Measurements from ENCODE around the gene SNX27.

SNX27 gene

GRCh38 chr1:151729157-151729965, 117.5 kb downstream of the SNX27 start:
- Histone ChIP-seq H3K27ac (ENCODE audit: extremely low read depth, low read depth, low read length) (no peak overlapping the region), H3K36me3 (ENCODE audit: control insufficient read depth in 2 of 2, insufficient read depth in 1 of 2, low read length in 2 of 2) (no peaks in the 10 kb centered on the region), H3K9me3 (ENCODE audit: control insufficient read depth, insufficient read depth, low read depth, low read length) (no peaks in the 10 kb centered on the region), H3K4me1 (ENCODE audit: control insufficient read depth, insufficient read depth, low read length) (no peaks in the 10 kb centered on the region), H3K4me3 (ENCODE audit: low read depth, low read length) (no peak overlapping the region)
- CTCF ChIA-PET: interaction anchor here (0.8 to 2.9 kb wide), 2 partner anchors 135 kb away, joined by 3 to 12 read pairs; no protein-coding TSS in a partner anchor
- POLR2A ChIA-PET: interaction anchor here (1.0 kb wide), 1 partner anchor 190 kb away, joined by 3 read pairs; the partner anchor contains the start of gene TUFT1
- TF ChIP-seq SCRT2 (tag by site-specific recombination; IDR thresholded peaks at IDR 0.05) (no peak), ZNF248 (tag by site-specific recombination; IDR thresholded peaks at IDR 0.05) (no peak), ZNF660 (tag by site-specific recombination; IDR thresholded peaks at IDR 0.05) (no peak), ZNF658 (tag by site-specific recombination; IDR thresholded peaks at IDR 0.05) (no peak), ZNF560 (tag by site-specific recombination; IDR thresholded peaks at IDR 0.05; ENCODE audit: borderline replicate concordance) (no peak), ZNF629 (tag by site-specific recombination; IDR thresholded peaks at IDR 0.05) (no peak), ZNF146 (tag by site-specific recombination; IDR thresholded peaks at IDR 0.05) (no peak), HOXC10 (CRISPR knock-in tag; IDR thresholded peaks at IDR 0.05) (no peak), ZFHX2 (tag by site-specific recombination; conservative IDR thresholded peaks at IDR 0.05) (no peak)
- TF ChIP-seq, protein P1, sequence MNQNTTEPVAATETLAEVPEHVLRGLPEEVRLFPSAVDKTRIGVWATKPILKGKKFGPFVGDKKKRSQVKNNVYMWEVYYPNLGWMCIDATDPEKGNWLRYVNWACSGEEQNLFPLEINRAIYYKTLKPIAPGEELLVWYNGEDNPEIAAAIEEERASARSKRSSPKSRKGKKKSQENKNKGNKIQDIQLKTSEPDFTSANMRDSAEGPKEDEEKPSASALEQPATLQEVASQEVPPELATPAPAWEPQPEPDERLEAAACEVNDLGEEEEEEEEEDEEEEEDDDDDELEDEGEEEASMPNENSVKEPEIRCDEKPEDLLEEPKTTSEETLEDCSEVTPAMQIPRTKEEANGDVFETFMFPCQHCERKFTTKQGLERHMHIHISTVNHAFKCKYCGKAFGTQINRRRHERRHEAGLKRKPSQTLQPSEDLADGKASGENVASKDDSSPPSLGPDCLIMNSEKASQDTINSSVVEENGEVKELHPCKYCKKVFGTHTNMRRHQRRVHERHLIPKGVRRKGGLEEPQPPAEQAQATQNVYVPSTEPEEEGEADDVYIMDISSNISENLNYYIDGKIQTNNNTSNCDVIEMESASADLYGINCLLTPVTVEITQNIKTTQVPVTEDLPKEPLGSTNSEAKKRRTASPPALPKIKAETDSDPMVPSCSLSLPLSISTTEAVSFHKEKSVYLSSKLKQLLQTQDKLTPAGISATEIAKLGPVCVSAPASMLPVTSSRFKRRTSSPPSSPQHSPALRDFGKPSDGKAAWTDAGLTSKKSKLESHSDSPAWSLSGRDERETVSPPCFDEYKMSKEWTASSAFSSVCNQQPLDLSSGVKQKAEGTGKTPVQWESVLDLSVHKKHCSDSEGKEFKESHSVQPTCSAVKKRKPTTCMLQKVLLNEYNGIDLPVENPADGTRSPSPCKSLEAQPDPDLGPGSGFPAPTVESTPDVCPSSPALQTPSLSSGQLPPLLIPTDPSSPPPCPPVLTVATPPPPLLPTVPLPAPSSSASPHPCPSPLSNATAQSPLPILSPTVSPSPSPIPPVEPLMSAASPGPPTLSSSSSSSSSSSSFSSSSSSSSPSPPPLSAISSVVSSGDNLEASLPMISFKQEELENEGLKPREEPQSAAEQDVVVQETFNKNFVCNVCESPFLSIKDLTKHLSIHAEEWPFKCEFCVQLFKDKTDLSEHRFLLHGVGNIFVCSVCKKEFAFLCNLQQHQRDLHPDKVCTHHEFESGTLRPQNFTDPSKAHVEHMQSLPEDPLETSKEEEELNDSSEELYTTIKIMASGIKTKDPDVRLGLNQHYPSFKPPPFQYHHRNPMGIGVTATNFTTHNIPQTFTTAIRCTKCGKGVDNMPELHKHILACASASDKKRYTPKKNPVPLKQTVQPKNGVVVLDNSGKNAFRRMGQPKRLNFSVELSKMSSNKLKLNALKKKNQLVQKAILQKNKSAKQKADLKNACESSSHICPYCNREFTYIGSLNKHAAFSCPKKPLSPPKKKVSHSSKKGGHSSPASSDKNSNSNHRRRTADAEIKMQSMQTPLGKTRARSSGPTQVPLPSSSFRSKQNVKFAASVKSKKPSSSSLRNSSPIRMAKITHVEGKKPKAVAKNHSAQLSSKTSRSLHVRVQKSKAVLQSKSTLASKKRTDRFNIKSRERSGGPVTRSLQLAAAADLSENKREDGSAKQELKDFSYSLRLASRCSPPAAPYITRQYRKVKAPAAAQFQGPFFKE (tag by site-specific recombination; IDR thresholded peaks at IDR 0.05; ENCODE audit: borderline replicate concordance): no peak

DNA sequence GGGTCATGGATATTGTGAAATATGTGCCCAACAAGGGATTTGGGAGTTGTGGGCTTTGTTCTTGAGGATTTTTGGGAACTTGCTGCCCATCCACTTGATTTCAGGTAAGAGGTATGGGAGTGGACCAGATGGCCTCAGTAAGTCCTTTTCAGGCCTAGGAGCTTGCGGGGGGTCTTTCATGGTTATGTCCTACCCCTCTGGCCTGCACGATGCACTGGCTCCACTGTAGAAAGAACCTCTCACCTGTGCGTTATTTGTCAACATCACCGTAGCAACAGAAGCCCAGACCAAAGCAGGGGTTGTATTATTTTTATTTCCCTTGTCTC, 118.1 kb downstream of the SNX27 start:
- Histone ChIP-seq H3K27ac (ENCODE audit: extremely low read depth, low read depth, low read length) (no peak overlapping the region), H3K4me3 (ENCODE audit: low read depth, low read length) (no peak overlapping the region), H3K9me3 (ENCODE audit: control insufficient read depth, insufficient read depth, low read depth, low read length) (no peaks in the 10 kb centered on the region), H3K36me3 (ENCODE audit: control insufficient read depth in 2 of 2, insufficient read depth in 1 of 2, low read length in 2 of 2) (no peaks in the 10 kb centered on the region), H3K4me1 (ENCODE audit: control insufficient read depth, insufficient read depth, low read length) (no peaks in the 10 kb centered on the region)
- TF ChIP-seq, protein P2, sequence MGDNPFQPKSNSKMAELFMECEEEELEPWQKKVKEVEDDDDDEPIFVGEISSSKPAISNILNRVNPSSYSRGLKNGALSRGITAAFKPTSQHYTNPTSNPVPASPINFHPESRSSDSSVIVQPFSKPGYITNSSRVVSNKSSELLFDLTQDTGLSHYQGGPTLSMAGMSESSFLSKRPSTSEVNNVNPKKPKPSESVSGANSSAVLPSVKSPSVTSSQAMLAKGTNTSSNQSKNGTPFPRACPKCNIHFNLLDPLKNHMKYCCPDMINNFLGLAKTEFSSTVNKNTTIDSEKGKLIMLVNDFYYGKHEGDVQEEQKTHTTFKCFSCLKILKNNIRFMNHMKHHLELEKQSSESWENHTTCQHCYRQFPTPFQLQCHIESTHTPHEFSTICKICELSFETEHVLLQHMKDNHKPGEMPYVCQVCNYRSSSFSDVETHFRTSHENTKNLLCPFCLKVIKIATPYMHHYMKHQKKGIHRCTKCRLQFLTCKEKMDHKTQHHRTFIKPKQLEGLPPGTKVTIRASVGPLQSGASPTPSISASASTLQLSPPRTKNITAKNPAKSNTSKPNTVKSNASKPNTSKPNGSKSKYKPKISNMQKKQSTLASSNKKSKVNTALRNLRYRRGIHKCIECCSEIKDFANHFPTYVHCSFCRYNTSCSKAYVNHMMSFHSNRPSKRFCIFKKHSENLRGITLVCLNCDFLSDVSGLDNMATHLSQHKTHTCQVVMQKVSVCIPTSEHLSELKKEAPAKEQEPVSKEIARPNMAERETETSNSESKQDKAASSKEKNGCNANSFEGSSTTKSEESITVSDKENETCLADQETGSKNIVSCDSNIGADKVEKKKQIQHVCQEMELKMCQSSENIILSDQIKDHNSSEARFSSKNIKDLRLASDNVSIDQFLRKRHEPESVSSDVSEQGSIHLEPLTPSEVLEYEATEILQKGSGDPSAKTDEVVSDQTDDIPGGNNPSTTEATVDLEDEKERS (tag by site-specific recombination; IDR thresholded peaks at IDR 0.05): no peak
- no peak for TF ChIP-seq ZBTB7A (tag by site-specific recombination; IDR thresholded peaks at IDR 0.05; ENCODE audit: low read depth)
- no peak for TF ChIP-seq FEZF1 (tag by site-specific recombination; IDR thresholded peaks at IDR 0.05)
- no peak for TF ChIP-seq ZNF221 (tag by site-specific recombination; IDR thresholded peaks at IDR 0.05; ENCODE audit: borderline replicate concordance)
- no peak for TF ChIP-seq WT1 (tag by site-specific recombination; IDR thresholded peaks at IDR 0.05)
- TF ChIP-seq, protein P3, sequence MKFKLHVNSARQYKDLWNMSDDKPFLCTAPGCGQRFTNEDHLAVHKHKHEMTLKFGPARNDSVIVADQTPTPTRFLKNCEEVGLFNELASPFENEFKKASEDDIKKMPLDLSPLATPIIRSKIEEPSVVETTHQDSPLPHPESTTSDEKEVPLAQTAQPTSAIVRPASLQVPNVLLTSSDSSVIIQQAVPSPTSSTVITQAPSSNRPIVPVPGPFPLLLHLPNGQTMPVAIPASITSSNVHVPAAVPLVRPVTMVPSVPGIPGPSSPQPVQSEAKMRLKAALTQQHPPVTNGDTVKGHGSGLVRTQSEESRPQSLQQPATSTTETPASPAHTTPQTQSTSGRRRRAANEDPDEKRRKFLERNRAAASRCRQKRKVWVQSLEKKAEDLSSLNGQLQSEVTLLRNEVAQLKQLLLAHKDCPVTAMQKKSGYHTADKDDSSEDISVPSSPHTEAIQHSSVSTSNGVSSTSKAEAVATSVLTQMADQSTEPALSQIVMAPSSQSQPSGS (tag by site-specific recombination; IDR thresholded peaks at IDR 0.05; ENCODE audit: low read depth): no peak
- TF ChIP-seq ZNF133 (tag by site-specific recombination; IDR thresholded peaks at IDR 0.05): no peak
- TF ChIP-seq ZNF138 (tag by site-specific recombination; IDR thresholded peaks at IDR 0.05; ENCODE audit: borderline replicate concordance): no peak
- no peak for TF ChIP-seq HOXD13 (CRISPR knock-in tag; IDR thresholded peaks at IDR 0.05; ENCODE audit: borderline replicate concordance)
- TF ChIP-seq PRDM1 (tag by site-specific recombination; IDR thresholded peaks at IDR 0.05): no peak
- no peak for TF ChIP-seq ZNF596 (tag by site-specific recombination; IDR thresholded peaks at IDR 0.05)
- no peak for TF ChIP-seq ZEB2 (tag by site-specific recombination; IDR thresholded peaks at IDR 0.05)
- no peak for TF ChIP-seq ZNF623 (tag by site-specific recombination; IDR thresholded peaks at IDR 0.05)
- CTCF ChIA-PET: interaction anchor here (0.8 kb wide), 1 partner anchor 136 kb away, joined by 3 read pairs; no protein-coding TSS in a partner anchor
- POLR2A ChIA-PET: interaction anchor here (1.0 kb wide), 1 partner anchor 190 kb away, joined by 3 read pairs; the partner anchor contains the start of gene TUFT1
